ENCODE measurements around the gene CALML3. TPM values are rescaled to one million over a fixed set of nuclear protein-coding genes. Genes with fewer than 3 reads are reported as not detected.
"Not testable (repeated sequence)": the region's sequence is repeated elsewhere in the genome, so short reads cannot be mapped to it uniquely, and the experiment has no call there.

Gene CALML3
- total RNA-seq, 4 donors from 2014 or later, result 196 to 799 (median 315) TPM

DNA sequence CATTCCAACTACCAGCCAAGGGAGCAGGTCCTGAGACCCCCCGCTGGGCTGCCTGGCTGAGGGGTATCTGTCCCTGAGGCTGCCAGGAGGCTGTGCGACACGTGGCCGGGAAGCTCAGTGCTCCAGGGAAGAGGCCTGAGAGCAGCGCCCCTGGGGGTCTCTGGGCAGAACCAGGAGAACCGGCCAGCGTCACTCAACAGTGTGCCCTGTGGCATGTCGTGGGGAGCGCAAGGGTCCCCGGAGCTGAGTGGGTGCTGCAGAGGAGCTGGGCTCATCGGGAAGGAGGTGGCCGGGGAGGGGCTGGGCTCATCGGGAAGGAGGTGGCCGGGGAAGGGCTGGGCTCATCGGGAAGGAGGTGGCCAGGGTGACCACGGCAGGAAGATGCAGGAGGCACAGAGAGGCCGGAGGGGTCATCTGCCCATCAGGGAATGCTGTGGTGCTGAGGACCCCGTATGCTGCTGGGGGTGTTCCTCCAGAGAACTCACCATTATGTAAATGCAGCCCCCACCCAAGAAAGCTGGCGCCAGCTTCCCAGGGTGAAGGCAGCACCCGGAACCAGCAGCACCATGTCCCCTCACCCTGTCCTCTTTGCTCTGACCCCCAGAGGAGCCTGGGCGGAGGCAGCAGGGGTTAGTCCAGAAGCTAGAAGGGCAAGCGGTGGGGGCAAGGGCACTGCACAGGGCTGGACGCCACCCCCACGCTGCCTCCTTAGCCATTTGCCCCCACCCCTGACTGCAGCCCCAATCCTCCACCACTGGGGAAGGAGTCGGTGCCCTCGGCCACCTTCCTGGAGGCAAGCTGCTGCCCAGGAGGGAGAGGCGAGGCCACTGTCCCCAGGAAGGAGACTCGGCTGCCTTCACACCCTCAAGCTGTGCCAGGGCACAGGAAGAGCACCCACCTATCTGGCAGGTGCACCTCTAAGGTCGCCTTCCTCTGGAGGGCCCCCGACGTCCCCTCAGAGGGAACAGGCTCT is 33.3 kb downstream of the CALML3 start:
- no peaks in the 10 kb centered on the region for H3K27me3 ChIP-seq
- no peaks in the 10 kb centered on the region for H3K9me3 ChIP-seq
- no peaks in the 10 kb centered on the region for H3K36me3 ChIP-seq
- WGBS, 2 donors, result 83 to 92% methylated on average over 5 to 13 of the region's 31 CpGs
- peak overlapping the region in 1 of 4 donors; percentile 23 for H3K27ac ChIP-seq
- no peak for DNase-seq
- H3K4me3 ChIP-seq, result no peak overlapping the region
- intact Hi-C loops (cut with DNase I), result no loop called here
- H3K4me1 ChIP-seq, result peaks cover 9 to 44% (median 11%) of the 10 kb centered on the region in 3 donors
- TF ChIP-seq POLR2A (IDR thresholded peaks at IDR 0.05), result no peak
- TF ChIP-seq, protein P1, sequence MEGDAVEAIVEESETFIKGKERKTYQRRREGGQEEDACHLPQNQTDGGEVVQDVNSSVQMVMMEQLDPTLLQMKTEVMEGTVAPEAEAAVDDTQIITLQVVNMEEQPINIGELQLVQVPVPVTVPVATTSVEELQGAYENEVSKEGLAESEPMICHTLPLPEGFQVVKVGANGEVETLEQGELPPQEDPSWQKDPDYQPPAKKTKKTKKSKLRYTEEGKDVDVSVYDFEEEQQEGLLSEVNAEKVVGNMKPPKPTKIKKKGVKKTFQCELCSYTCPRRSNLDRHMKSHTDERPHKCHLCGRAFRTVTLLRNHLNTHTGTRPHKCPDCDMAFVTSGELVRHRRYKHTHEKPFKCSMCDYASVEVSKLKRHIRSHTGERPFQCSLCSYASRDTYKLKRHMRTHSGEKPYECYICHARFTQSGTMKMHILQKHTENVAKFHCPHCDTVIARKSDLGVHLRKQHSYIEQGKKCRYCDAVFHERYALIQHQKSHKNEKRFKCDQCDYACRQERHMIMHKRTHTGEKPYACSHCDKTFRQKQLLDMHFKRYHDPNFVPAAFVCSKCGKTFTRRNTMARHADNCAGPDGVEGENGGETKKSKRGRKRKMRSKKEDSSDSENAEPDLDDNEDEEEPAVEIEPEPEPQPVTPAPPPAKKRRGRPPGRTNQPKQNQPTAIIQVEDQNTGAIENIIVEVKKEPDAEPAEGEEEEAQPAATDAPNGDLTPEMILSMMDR (IDR thresholded peaks at IDR 0.05), result no peak

DNA sequence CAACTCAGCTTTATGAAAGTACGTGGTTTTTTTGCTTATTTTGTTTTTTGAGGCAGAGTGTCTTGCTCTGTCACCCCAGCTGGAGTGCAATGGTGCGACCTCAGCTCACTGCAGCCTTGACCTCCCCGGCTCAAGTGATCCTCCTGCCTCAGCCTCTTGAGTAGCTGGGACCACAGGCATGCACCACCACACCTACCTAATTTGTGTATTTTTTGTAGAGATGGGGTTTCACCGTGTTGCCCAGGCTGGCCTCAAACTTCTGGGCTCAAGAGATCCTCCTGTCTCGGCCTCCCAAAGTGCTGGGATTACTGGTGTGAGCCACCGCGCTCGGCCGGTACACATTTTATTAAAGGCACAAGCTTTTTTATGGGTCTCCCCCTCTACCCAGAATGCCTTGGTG is 34.3 kb downstream of the CALML3 start:
- 83 to 97% methylated on average over 9 of the region's 9 CpGs for WGBS, 2 donors

DNA sequence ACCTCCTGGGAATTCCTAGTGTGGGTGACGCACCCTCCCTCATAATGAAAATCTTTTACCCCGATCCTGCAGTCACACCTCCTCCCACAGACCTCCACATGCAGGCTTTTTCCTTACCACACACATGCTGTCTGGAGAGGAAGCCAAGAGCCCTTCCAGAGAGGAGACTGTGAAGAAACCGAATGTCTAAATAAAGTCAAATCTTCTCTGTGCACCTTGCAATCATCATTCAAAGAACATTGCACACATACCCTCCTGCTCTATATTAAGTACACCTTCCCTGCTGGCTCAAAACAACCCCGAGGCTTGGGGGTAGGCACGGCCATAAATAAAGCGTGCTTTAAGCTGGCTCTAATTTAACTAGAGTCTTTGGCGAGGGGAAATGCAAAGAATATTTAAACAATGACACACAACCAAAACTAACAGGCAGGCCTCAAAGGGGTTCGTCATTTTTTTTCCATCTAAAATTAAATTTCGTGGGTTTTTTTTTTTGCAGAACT is 34.9 kb downstream of the CALML3 start:
- intact Hi-C loops (cut with DNase I), result no loop called here
- H3K4me1 ChIP-seq, result peaks cover 8 to 44% (median 13%) of the 10 kb centered on the region in 3 donors
- no peak for DNase-seq
- no peak for TF ChIP-seq POLR2A (IDR thresholded peaks at IDR 0.05)
- TF ChIP-seq, protein P1 (IDR thresholded peaks at IDR 0.05), result no peak
- H3K27ac ChIP-seq, result no peak overlapping the region
- no peak overlapping the region for H3K4me3 ChIP-seq
- no peaks in the 10 kb centered on the region for H3K27me3 ChIP-seq
- no peaks in the 10 kb centered on the region for H3K36me3 ChIP-seq
- 35 to 55% methylated on average over 9 of the region's 9 CpGs for whole genome bisulfite sequencing, 2 donors
- no peaks in the 10 kb centered on the region for H3K9me3 ChIP-seq

More for the DNA sequence above, 34.3 kb downstream of the CALML3 start:
- H3K4me3 ChIP-seq; H3K27ac ChIP-seq; H3K36me3 ChIP-seq; H3K27me3 ChIP-seq; intact Hi-C loops (cut with DNase I); DNase-seq; H3K9me3 ChIP-seq: not testable (repeated sequence)
- H3K4me1 ChIP-seq, result peaks cover 10 to 44% (median 13%) of the 10 kb centered on the region in 3 donors

DNA sequence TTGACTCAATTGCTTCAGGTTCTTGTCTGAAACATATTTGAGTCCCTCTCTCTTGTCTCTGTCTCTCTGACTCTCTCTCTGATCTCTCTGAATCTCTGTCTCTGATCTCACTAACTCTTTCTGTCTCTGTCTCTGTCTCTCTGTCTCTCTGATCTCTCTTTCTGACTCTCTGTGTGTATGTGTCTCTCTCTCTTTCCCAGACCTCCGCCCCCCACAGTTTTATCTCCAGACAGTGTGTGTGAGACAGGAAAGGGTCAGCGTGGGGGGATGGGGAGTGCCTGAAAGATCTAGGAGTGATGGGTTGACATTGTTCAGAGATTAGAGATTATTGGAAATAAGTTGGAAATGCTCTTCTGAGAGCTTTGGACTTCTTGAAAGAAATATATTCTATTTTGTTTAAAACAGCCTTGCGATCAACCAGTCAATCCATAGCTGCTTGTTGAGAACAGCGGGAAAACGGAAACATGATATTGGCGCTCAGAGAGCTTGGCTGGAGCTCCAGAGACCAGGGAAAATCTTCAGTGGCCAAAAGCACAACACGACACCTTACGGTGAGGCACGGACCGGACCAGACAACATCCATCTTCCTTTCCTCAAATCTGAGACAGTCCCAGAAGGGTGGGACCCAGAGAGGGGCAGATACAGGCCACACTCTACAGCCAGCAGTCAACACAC is 35.5 kb downstream of the CALML3 start:
- Histone ChIP-seq H3K36me3 (no peaks in the 10 kb centered on the region), H3K4me1 (peaks cover 12 to 44% (median 19%) of the 10 kb centered on the region in 3 donors), H3K9me3 (no peaks in the 10 kb centered on the region), H3K4me3 (no peak overlapping the region), H3K27me3 (no peaks in the 10 kb centered on the region), H3K27ac (no peak overlapping the region)
- no peak for TF ChIP-seq POLR2A (IDR thresholded peaks at IDR 0.05)
- TF ChIP-seq, protein P1 (IDR thresholded peaks at IDR 0.05), result no peak
- DNase-seq, result no peak
- intact Hi-C loops (cut with DNase I), result no loop called here
- WGBS, 2 donors, result 89 to 96% methylated on average over 9 of the region's 10 CpGs

DNA sequence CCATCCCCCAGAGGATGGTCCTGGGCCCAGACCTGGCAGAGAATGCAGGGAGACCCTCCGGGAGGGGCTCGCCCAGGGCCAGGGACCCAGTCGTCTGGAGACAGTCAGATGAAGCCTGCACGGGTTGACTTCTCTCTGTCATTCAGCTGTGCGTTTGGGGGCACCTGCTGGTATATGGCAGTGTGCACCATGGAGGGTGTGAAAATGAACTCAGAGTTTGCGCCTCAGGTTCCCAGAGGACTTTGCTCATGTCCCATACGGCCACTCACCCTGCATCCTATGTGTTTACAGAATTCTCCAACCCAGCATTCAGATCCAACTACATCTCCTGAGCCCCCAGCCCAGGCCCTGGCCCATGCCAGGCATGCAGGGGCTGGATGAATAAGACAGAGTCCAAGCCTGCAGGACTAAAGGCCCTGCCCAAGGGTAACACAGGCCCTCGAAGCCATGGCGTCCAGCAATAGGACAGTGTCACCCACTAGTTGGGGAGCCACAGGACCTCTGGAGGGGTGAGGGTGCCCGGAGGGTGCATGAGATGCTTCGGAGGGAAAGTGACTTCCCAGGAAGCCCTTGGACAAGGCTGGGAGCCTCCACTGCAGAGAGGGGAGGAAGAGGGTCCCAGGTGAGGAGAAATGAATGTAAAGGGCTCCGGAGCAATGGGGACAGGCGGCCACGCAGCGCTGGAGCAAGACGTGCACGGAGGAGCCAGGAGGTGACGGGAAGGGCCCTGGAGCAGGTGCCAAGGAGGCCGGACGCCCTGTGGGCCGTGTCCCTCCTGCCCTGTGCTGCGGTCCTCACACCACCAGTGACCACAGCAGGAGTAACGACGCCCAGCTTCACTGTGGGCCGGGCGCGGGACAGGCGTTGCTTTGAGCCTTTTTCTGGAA is 36.3 kb downstream of the CALML3 start:
- Histone ChIP-seq H3K4me3 (no peak overlapping the region), H3K27me3 (no peaks in the 10 kb centered on the region), H3K27ac (no peak overlapping the region), H3K9me3 (no peaks in the 10 kb centered on the region), H3K36me3 (no peaks in the 10 kb centered on the region), H3K4me1 (peaks cover 13 to 45% (median 20%) of the 10 kb centered on the region in 3 donors)
- DNase-seq, result no peak
- 93 to 95% methylated on average over 19 to 20 of the region's 28 CpGs for WGBS, 2 donors
- TF ChIP-seq, protein P1 (IDR thresholded peaks at IDR 0.05), result no peak
- TF ChIP-seq POLR2A (IDR thresholded peaks at IDR 0.05), result no peak
- intact Hi-C loops (cut with DNase I), result no loop called here
